Bronchial epithelial cell (primary cell): ENCODE measurements around the gene GSN. TPM values are rescaled to one million over a fixed set of nuclear protein-coding genes. Genes with fewer than 3 reads are reported as not detected.

Source experiments
- DNase-seq: peaks from one replicate; pipeline ENCODE4 v3.0.0-alpha.2; 2010; ENCODE audit warnings: low read depth
- FAIRE-seq: peaks from 2 replicates; lab custom pipeline; 2011; peaks lifted over from hg19 to GRCh38; lab: Jason Lieb, UNC
- H3K27me3 ChIP-seq: 2 replicates; pipeline ENCODE4 v1.5.1; 2011; ENCODE audit warnings: low read length; ENCODE audit not compliant: control insufficient read depth, insufficient read depth
- H3K36me3 ChIP-seq: 2 replicates; pipeline ENCODE4 v1.5.1; 2011; ENCODE audit warnings: low read length; ENCODE audit not compliant: control insufficient read depth, insufficient read depth
- H3K4me3 ChIP-seq: 2 replicates; pipeline ENCODE4 v1.5.1; 2011; ENCODE audit warnings: mild to moderate bottlenecking, low read depth, low read length, control low read depth
- total RNA-seq: library from RNA; depleted of rRNA; stranded (reverse); fragments of >200 nt; gene quantifications from 2 replicates; pipeline ENCODE4 v1.2.1, GENCODE V29; 2014
- TF ChIP-seq, protein P1 (sequence below): IDR thresholded peaks from 2 replicates; pipeline ENCODE4 v1.5.1; 2011; ENCODE audit warnings: mild to moderate bottlenecking, moderate library complexity, low read length, control low read depth, inconsistent platforms; ENCODE audit not compliant: insufficient read depth, severe bottlenecking

The GSN gene
- total RNA-seq, 1 donor from 2014 or later = 420 TPM

DNA sequence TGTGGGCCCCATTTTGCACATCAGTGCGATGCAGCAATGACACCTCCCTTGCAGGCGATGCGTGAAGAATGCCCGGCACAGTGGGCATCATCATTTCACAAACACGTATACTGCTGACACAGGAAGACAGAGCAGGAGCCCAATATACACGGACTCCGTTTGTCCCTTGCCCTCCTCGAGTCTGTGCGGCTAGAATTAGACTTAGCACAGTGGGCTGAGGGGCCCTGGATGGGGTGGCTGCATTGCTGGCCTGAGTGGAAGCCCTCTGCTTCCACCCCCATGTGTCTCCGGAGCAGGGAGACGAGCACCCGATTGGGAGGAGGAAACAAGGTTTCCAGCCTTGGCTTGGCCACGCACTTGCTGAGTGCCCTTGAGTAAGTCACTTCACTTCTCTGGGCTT, 40.8 kb downstream of the GSN start:
- FAIRE-seq (no peak), DNase-seq (no peak)
- no peak overlapping the region for H3K4me3 ChIP-seq
- H3K36me3 ChIP-seq = peaks cover 50% of the 10 kb centered on the region
- no peaks in the 10 kb centered on the region for H3K27me3 ChIP-seq
- TF ChIP-seq, protein P1, sequence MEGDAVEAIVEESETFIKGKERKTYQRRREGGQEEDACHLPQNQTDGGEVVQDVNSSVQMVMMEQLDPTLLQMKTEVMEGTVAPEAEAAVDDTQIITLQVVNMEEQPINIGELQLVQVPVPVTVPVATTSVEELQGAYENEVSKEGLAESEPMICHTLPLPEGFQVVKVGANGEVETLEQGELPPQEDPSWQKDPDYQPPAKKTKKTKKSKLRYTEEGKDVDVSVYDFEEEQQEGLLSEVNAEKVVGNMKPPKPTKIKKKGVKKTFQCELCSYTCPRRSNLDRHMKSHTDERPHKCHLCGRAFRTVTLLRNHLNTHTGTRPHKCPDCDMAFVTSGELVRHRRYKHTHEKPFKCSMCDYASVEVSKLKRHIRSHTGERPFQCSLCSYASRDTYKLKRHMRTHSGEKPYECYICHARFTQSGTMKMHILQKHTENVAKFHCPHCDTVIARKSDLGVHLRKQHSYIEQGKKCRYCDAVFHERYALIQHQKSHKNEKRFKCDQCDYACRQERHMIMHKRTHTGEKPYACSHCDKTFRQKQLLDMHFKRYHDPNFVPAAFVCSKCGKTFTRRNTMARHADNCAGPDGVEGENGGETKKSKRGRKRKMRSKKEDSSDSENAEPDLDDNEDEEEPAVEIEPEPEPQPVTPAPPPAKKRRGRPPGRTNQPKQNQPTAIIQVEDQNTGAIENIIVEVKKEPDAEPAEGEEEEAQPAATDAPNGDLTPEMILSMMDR = no peak

DNA sequence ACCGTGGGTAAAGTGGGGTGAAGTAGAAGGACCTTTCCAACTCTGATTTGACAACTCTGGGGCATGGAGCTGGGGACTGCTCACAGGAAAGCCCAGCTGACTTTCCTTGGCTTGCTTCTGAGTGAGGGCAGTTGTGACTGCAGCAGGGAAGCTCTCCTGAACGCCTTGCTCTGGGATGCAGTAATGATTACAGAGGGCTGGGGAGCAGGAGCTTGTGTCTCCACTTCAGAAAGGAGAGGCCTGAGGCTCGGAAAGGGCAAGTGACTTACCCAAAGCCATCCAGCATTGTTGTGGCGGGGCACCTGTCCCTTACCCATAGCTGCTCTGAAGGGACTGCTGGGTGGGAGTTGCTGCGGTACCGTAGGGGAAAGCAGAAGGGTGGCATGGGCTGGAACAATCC, 41.2 kb downstream of the GSN start:
- Histone ChIP-seq H3K36me3 (peaks cover 48% of the 10 kb centered on the region), H3K27me3 (no peaks in the 10 kb centered on the region), H3K4me3 (no peak overlapping the region)
- DNase-seq (no peak), FAIRE-seq (no peak)
- TF ChIP-seq, protein P1 = no peak

DNA sequence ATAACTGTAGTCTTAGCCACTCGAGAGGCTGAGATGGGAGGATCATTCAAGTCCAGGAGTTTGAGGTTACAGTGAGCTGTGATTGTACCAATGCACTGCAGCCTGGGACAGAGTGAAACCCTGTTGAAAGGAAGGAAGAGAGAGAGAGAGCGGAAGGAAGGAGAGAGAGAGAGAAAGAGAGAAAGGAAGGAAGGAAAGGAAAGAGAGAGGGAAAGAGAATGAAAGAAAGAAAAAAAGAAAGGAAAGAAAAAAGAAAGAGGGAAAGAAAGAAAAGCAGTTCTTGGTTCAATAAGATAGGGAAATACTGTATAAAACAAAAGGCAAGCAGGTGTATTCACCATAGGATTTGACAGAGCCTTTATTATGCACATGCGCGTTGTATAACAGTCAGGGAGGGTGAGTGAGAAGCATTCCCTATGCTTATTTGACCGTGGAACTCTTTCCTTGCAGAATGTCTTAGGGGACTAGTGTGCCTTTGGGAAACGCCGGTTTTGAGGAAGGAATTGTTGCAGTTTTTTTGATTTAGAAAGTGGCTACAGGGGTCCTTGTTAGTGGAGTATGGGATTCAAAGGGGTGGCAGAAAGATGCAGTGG, 42.0 kb downstream of the GSN start:
- DNase-seq = no peak
- no peak for FAIRE-seq
- Histone ChIP-seq H3K4me3 (no peak overlapping the region), H3K36me3 (peaks cover 43% of the 10 kb centered on the region), H3K27me3 (no peaks in the 10 kb centered on the region)
- TF ChIP-seq, protein P1 = no peak

DNA sequence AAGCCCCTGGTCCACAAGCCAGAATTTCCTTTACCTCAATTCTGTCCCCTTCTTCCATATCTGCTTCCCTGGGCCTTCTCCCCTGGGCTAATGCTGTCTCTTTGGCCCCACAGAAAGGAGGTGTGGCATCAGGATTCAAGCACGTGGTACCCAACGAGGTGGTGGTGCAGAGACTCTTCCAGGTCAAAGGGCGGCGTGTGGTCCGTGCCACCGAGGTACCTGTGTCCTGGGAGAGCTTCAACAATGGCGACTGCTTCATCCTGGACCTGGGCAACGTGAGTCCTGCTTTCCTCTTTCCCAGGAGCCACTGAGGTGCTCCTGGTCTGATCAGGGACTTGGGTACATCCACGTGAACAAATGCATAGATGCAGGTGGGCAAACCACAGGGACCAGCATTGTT, 42.6 kb downstream of the GSN start:
- FAIRE-seq (peak; percentile 13), DNase-seq (no peak)
- peaks cover 39% of the 10 kb centered on the region for H3K36me3 ChIP-seq
- no peak overlapping the region for H3K4me3 ChIP-seq
- TF ChIP-seq, protein P1 = no peak
- no peaks in the 10 kb centered on the region for H3K27me3 ChIP-seq

DNA sequence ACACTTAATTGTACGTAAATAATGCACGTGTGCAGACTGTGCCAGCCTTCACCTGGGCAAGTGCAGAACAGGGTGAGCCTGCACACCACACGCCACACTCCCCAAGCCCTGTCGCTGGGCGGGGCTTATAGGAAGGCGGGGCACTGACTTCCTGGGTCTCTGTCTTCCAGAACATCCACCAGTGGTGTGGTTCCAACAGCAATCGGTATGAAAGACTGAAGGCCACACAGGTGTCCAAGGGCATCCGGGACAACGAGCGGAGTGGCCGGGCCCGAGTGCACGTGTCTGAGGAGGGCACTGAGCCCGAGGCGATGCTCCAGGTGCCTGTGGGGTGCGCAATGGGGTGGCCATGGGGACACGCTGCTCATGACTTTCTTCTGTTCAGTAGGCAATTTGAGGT, 44.2 kb downstream of the GSN start:
- no peak for DNase-seq
- TF ChIP-seq, protein P1 = no peak
- Histone ChIP-seq H3K36me3 (peaks cover 42% of the 10 kb centered on the region), H3K27me3 (no peaks in the 10 kb centered on the region), H3K4me3 (no peak overlapping the region)
- no peak for FAIRE-seq

DNA sequence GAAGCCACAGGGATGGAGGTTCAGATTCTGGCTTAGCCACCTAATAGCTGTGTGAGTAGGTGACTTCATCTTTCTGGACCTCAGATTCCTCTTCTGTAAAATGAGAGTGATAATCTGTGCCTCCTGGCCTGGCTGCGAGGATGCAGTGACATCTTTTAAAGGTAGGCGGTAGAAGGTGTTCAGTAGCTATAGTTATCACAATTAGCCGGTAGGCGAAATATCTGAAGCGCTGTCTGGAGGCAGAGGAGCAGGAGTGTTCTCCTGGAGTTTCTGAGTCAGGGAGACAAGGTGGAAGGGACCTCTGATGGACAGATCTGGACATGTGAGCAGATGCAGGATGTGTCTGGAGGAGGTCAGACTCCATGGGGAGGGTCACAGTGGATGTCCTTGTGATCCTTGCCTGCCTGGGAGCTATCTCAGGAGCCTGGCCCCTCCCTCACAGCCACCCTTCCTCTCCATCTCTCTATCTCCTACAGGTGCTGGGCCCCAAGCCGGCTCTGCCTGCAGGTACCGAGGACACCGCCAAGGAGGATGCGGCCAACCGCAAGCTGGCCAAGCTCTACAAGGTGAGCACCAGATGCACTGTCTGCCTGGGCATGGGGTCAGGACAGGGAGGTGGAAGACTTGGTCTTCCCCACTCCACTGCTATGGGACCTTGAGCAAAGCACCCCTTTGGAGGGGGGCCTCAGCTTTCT, 45.6 kb downstream of the GSN start:
- TF ChIP-seq, protein P1 = no peak
- H3K27me3 ChIP-seq = no peaks in the 10 kb centered on the region

More for the DNA sequence above, 45.6 kb downstream of the GSN start:
- Histone ChIP-seq H3K36me3 (peaks cover 43% of the 10 kb centered on the region), H3K4me3 (no peak overlapping the region)
- DNase-seq = no peak
- FAIRE-seq = no peak
